Endodermal cell (in vitro differentiated cells): ENCODE results near the gene ODAD3. TPM values are rescaled to one million over a fixed set of nuclear protein-coding genes. Genes with fewer than 3 reads are reported as not detected.
"Not testable (repeated sequence)": the region's sequence is repeated elsewhere in the genome, so short reads cannot be mapped to it uniquely, and the experiment has no call there.

Source experiments
- DNase-seq: peaks from one replicate; pipeline ENCODE4 v3.0.0-alpha.2; 2017
- H3K27ac ChIP-seq: 2 replicates; pipeline ENCODE4 v1.5.1; 2013; ENCODE audit warnings: mild to moderate bottlenecking, low read depth, low read length, moderate library complexity
- H3K27me3 ChIP-seq: 2 replicates; pipeline ENCODE4 v1.6.1; 2013; ENCODE audit warnings: mild to moderate bottlenecking, low read length, moderate library complexity; ENCODE audit not compliant: insufficient read depth, control insufficient read depth, poor library complexity, severe bottlenecking
- H3K36me3 ChIP-seq: 2 replicates; pipeline ENCODE4 v1.7.0; 2013; ENCODE audit warnings: mild to moderate bottlenecking, low read length, moderate library complexity; ENCODE audit not compliant: control insufficient read depth, insufficient read depth
- H3K4me1 ChIP-seq: one replicate; pipeline ENCODE4 v1.7.0; 2013; ENCODE audit warnings: low read length; ENCODE audit not compliant: control insufficient read depth, insufficient read depth
- H3K4me3 ChIP-seq: 2 replicates; pipeline ENCODE4 v1.5.1; 2013; ENCODE audit warnings: mild to moderate bottlenecking, low read length, moderate library complexity
- H3K9ac ChIP-seq: 2 replicates; pipeline ENCODE4 v1.6.1; 2013; ENCODE audit warnings: mild to moderate bottlenecking, low read length, moderate library complexity; ENCODE audit not compliant: poor library complexity, severe bottlenecking; ENCODE audit errors: extremely low read depth
- H3K9me3 ChIP-seq: 2 replicates; pipeline ENCODE4 v1.6.1; 2013; ENCODE audit warnings: mild to moderate bottlenecking, low read length, moderate library complexity; ENCODE audit not compliant: control insufficient read depth
- H3K27ac Mint-ChIP-seq: 2 replicates; pipeline ENCODE4 v1.8.0; 2020; ENCODE audit warnings: mixed read lengths
- H3K27me3 Mint-ChIP-seq: 2 replicates; pipeline ENCODE4 v1.8.0; 2021; ENCODE audit warnings: mild to moderate bottlenecking, mixed read lengths; ENCODE audit not compliant: insufficient read depth
- H3K36me3 Mint-ChIP-seq: 2 replicates; pipeline ENCODE4 v1.8.0; 2020; ENCODE audit warnings: low read depth, mixed read lengths
- H3K4me1 Mint-ChIP-seq: 2 replicates; pipeline ENCODE4 v1.8.0; 2020; ENCODE audit warnings: mixed read lengths
- H3K4me3 Mint-ChIP-seq: 2 replicates; pipeline ENCODE4 v1.8.0; 2020; ENCODE audit warnings: mild to moderate bottlenecking, moderate library complexity, mixed read lengths
- H3K9me3 Mint-ChIP-seq: 2 replicates; pipeline ENCODE4 v1.8.0; 2020; ENCODE audit warnings: mild to moderate bottlenecking, mixed read lengths
- CTCF ChIP-seq: fragments of 200-600 bp; sonication (generic); conservative IDR thresholded peaks from 2 replicates; pipeline ENCODE4 v1.5.0; 2021; ENCODE audit warnings: antibody characterized with exemption, mild to moderate bottlenecking
- WGBS, 2 experiments: methylation state at CpG; one replicate each; pipeline versions ENCODE4 v1.1.5 to v1.1.7; 2013; ENCODE audit warnings: missing lambda C conversion rate in 2 of 2, mixed read lengths in 1 of 2; ENCODE audit not compliant: insufficient coverage in 1 of 2, insufficient read length in 1 of 2; 5-methylcytosine and 5-hydroxymethylcytosine counted together
- total RNA-seq, 2 donors: library from RNA; stranded (reverse); fragmentation: NEBNext Ultra II Directional in 1 of 2; extraction: Animal tissue kit (Norgen Biotek cat#: 25700) in 1 of 2; gene quantifications; 2 replicates in 1 of 2; 3 replicates in 1 of 2; pipeline ENCODE4 v1.2.1, GENCODE V29; 2021

ODAD3 gene
- total RNA-seq, 2 donors from 2014 or later: 0.88 to 2.4 TPM

DNA sequence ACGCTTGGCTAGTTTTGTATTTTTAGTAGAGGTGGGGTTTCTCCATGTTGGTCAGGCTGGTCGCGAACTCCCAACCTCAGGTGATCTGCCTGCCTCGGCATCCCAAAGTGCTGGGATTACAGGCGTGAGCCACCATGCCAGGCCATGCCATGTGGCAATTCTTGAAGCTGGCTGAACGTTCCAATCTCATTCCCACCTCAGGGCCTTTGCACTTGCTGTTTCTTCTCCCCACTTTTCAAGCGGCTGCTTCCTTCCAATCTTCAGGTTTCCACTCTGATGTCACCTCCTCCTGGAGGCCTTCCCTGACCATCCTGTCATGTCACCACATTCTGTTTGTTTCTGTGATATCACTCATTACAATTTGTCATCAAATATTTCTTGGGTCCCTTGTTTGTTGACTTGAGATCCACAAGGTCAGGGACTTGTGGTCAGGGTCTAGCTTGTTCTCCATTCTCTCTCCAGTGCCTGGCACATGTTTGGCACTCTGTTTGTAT is 55.0 kb downstream of the ODAD3 start:
- Histone ChIP-seq H3K36me3 (peaks cover 20% of the 10 kb centered on the region), H3K27me3 (no peaks in the 10 kb centered on the region), H3K9ac (no peak overlapping the region), H3K27ac (no peak overlapping the region), H3K9me3 (no peaks in the 10 kb centered on the region), H3K4me3 (no peak overlapping the region), H3K4me1 (peaks cover 4% of the 10 kb centered on the region)
- WGBS, 2 experiments: 88 to 96% methylated on average over 6 to 7 of the region's 7 CpGs
- no peak for TF ChIP-seq CTCF
- Mint-ChIP-seq H3K27ac (peak overlapping the region; percentile 99), H3K36me3 (peaks cover 26% of the 10 kb centered on the region), H3K4me3 (peak overlapping the region; percentile 74), H3K27me3 (no peaks in the 10 kb centered on the region), H3K4me1 (peaks cover 5% of the 10 kb centered on the region), H3K9me3 (no peaks in the 10 kb centered on the region)
- no peak for DNase-seq

- not testable (repeated sequence) for H3K4me3 ChIP-seq, H3K4me3 Mint-ChIP-seq, H3K27ac ChIP-seq, H3K4me1 ChIP-seq, H3K27ac Mint-ChIP-seq, H3K9me3 Mint-ChIP-seq, H3K9ac ChIP-seq, H3K27me3 ChIP-seq, H3K4me1 Mint-ChIP-seq, H3K27me3 Mint-ChIP-seq, DNase-seq, H3K9me3 ChIP-seq
- 91 to 92% methylated on average over 5 to 14 of the region's 14 CpGs for WGBS, 2 experiments
- peaks cover 20% of the 10 kb centered on the region for H3K36me3 ChIP-seq
- peaks cover 26% of the 10 kb centered on the region for H3K36me3 Mint-ChIP-seq
These were observed 55.6 kb downstream of the ODAD3 start for GRCh38 chr19:11379269-11379845.

DNA sequence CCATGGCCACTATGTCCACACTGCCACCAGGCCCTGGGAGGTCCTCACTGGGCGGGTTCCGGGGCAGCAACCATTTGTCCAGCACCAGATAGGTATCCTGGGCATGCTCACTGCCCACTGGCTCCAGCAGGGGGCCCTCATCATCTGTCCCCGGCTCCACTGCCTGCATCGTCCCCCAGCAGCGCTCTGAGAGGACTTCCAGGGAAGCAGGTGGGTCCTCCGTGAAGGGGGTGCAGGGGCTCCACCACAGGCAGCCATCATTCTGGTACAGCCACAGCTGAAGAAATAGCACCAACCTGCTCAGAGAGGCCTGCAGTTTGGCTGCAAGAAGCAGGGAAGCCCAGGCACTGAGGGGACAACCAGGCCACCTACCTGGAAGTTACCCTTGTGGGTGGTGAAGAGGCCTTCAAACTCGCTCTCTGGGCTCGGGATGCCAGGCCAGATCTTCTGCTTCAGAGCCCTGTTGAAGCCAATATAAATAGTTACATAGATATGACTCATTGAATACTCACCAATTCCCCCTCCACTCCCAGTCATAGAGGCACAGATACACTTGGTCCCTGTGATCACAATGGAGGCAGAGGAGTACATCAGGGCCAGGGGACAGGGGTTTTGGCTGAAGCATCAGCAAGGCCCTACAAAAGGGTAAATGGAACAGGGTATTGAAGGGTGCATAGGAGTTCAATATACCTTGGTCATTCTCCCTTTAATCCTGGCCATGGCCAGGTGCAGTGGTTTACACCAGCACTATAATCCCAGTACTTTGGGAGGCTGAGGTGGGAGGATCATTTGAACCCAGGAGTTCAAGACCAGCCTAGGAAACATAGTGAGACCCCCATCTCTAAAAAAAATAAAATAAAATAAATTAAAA is 56.4 kb downstream of the ODAD3 start:
- Histone ChIP-seq H3K9ac (no peak overlapping the region), H3K27ac (no peak overlapping the region), H3K4me1 (peaks cover 4% of the 10 kb centered on the region), H3K4me3 (no peak overlapping the region), H3K36me3 (peaks cover 20% of the 10 kb centered on the region), H3K9me3 (no peaks in the 10 kb centered on the region), H3K27me3 (no peaks in the 10 kb centered on the region)
- peak; percentile 80 for TF ChIP-seq CTCF
- Mint-ChIP-seq H3K27me3 (no peaks in the 10 kb centered on the region), H3K4me3 (no peak overlapping the region), H3K9me3 (no peaks in the 10 kb centered on the region), H3K4me1 (peaks cover 2% of the 10 kb centered on the region), H3K27ac (peak overlapping the region; percentile 55), H3K36me3 (peaks cover 26% of the 10 kb centered on the region)
- DNase-seq: peak; percentile 89
- WGBS, 2 experiments: 74 to 77% methylated on average over 2 to 8 of the region's 8 CpGs
